Parathyroid adenoma (tissue), 2 donors: ENCODE data around the gene CDKN2A.
A peak's percentile ranks its signal among the peaks of the same experiment; 100 is the strongest.

Source experiments
- H2AFZ ChIP-seq: fragments of 300-600 bp; sonication (generic); one replicate; pipeline ENCODE4 v1.7.0; 2017; ENCODE audit warnings: antibody characterized with exemption, mild to moderate bottlenecking
- H3K27ac ChIP-seq: fragments of 300-600 bp; sonication (generic); one replicate; pipeline ENCODE4 v1.7.0; 2017
- H3K27me3 ChIP-seq: fragments of 300-600 bp; sonication (generic); one replicate; pipeline ENCODE4 v1.7.0; 2017; ENCODE audit warnings: low read length; ENCODE audit not compliant: control insufficient read depth, insufficient read depth
- H3K36me3 ChIP-seq: fragments of 300-600 bp; sonication (generic); one replicate; pipeline ENCODE4 v1.7.0; 2017; ENCODE audit warnings: low read length; ENCODE audit not compliant: control insufficient read depth, insufficient read depth
- H3K4me1 ChIP-seq: fragments of 300-600 bp; sonication (generic); one replicate; pipeline ENCODE4 v1.7.0; 2017; ENCODE audit warnings: control low read depth
- H3K4me2 ChIP-seq: fragments of 300-600 bp; sonication (generic); one replicate; pipeline ENCODE4 v1.7.0; 2017; ENCODE audit warnings: low read length
- H3K4me3 ChIP-seq: fragments of 300-600 bp; sonication (generic); one replicate; pipeline ENCODE4 v1.7.0; 2017; ENCODE audit warnings: low read depth, low read length
- H3K79me2 ChIP-seq: fragments of 300-600 bp; sonication (generic); one replicate; pipeline ENCODE4 v1.7.0; 2017; ENCODE audit warnings: control low read depth
- H3K9ac ChIP-seq: fragments of 300-600 bp; sonication (generic); one replicate; pipeline ENCODE4 v1.7.0; 2017; ENCODE audit warnings: mild to moderate bottlenecking
- H3K9me3 ChIP-seq: fragments of 300-600 bp; sonication (generic); one replicate; pipeline ENCODE4 v1.7.0; 2017; ENCODE audit warnings: low read length; ENCODE audit not compliant: control insufficient read depth
- TF ChIP-seq, protein P1 (sequence below): fragments of 300-600 bp; sonication (generic); IDR thresholded peaks from one replicate; pipeline ENCODE4 v1.7.0; 2017; ENCODE audit warnings: antibody characterized with exemption, mild to moderate bottlenecking
- donor health status: primary hyperparathyroidism.

CDKN2A gene

GRCh38 chr9:21974722-21975409, 19.3 kb downstream of the CDKN2A start:
- Histone ChIP-seq H3K9ac (no peak overlapping the region), H3K79me2 (no peaks in the 10 kb centered on the region), H3K27me3 (peaks cover 19% of the 10 kb centered on the region), H3K9me3 (no peaks in the 10 kb centered on the region), H2AFZ (no peak overlapping the region), H3K27ac (no peak overlapping the region), H3K36me3 (no peaks in the 10 kb centered on the region), H3K4me2 (peak overlapping the region; percentile 51), H3K4me3 (peak overlapping the region; percentile 41), H3K4me1 (no peaks in the 10 kb centered on the region)
- TF ChIP-seq, protein P1, sequence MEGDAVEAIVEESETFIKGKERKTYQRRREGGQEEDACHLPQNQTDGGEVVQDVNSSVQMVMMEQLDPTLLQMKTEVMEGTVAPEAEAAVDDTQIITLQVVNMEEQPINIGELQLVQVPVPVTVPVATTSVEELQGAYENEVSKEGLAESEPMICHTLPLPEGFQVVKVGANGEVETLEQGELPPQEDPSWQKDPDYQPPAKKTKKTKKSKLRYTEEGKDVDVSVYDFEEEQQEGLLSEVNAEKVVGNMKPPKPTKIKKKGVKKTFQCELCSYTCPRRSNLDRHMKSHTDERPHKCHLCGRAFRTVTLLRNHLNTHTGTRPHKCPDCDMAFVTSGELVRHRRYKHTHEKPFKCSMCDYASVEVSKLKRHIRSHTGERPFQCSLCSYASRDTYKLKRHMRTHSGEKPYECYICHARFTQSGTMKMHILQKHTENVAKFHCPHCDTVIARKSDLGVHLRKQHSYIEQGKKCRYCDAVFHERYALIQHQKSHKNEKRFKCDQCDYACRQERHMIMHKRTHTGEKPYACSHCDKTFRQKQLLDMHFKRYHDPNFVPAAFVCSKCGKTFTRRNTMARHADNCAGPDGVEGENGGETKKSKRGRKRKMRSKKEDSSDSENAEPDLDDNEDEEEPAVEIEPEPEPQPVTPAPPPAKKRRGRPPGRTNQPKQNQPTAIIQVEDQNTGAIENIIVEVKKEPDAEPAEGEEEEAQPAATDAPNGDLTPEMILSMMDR = no peak

DNA sequence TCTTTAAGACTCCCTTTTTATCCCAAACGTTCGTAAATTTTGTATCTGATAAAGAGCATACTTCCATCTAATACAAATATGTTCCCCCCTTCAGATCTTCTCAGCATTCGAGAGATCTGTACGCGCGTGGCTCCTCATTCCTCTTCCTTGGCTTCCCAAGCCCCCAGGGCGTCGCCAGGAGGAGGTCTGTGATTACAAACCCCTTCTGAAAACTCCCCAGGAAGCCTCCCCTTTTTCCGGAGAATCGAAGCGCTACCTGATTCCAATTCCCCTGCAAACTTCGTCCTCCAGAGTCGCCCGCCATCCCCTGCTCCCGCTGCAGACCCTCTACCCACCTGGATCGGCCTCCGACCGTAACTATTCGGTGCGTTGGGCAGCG, 19.9 kb downstream of the CDKN2A start:
- TF ChIP-seq, protein P1 = no peak
- Histone ChIP-seq H3K4me2 (peak overlapping the region; percentile 51), H3K9me3 (no peaks in the 10 kb centered on the region), H3K9ac (no peak overlapping the region), H3K27me3 (peaks cover 19% of the 10 kb centered on the region), H3K4me3 (peak overlapping the region; percentile 41), H3K79me2 (no peaks in the 10 kb centered on the region), H3K36me3 (no peaks in the 10 kb centered on the region), H3K4me1 (no peaks in the 10 kb centered on the region), H2AFZ (no peak overlapping the region), H3K27ac (no peak overlapping the region)

GRCh38 chr9:21972361-21972760, 21.8 kb downstream of the CDKN2A start:
- H3K36me3 ChIP-seq = no peaks in the 10 kb centered on the region
- TF ChIP-seq, protein P1 = no peak

GRCh38 chr9:21970800-21971640, 23.2 kb downstream of the CDKN2A start:
- no peak overlapping the region for H3K27ac ChIP-seq
- H3K79me2 ChIP-seq = no peaks in the 10 kb centered on the region
- no peaks in the 10 kb centered on the region for H3K9me3 ChIP-seq
- no peak overlapping the region for H2AFZ ChIP-seq
- H3K27me3 ChIP-seq = peaks cover 30% of the 10 kb centered on the region
- no peak overlapping the region for H3K9ac ChIP-seq
- H3K4me1 ChIP-seq = no peaks in the 10 kb centered on the region
- TF ChIP-seq, protein P1 = no peak
- H3K4me3 ChIP-seq = no peak overlapping the region
- H3K36me3 ChIP-seq = no peaks in the 10 kb centered on the region
- no peak overlapping the region for H3K4me2 ChIP-seq

More at GRCh38 chr9:21972361-21972760, 21.8 kb downstream of the CDKN2A start:
- Histone ChIP-seq H3K4me3 (no peak overlapping the region), H3K9me3 (no peaks in the 10 kb centered on the region), H3K4me1 (no peaks in the 10 kb centered on the region), H2AFZ (no peak overlapping the region), H3K27me3 (peaks cover 30% of the 10 kb centered on the region), H3K27ac (no peak overlapping the region), H3K79me2 (no peaks in the 10 kb centered on the region), H3K9ac (no peak overlapping the region), H3K4me2 (no peak overlapping the region)
